NCI-H187 treated with DMSO at 0.1 percent for 48 hours (cell line): Measurements from ENCODE around the gene HAGHL.
A peak's percentile ranks its signal among the peaks of the same experiment; 100 is the strongest.

Experiments
- DNase-seq: peaks from one replicate; lab custom pipeline; 2025; lab: John Stamatoyannopoulos, UW

HAGHL gene, protein sequence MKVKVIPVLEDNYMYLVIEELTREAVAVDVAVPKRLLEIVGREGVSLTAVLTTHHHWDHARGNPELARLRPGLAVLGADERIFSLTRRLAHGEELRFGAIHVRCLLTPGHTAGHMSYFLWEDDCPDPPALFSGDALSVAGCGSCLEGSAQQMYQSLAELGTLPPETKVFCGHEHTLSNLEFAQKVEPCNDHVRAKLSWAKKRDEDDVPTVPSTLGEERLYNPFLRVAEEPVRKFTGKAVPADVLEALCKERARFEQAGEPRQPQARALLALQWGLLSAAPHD

DNA sequence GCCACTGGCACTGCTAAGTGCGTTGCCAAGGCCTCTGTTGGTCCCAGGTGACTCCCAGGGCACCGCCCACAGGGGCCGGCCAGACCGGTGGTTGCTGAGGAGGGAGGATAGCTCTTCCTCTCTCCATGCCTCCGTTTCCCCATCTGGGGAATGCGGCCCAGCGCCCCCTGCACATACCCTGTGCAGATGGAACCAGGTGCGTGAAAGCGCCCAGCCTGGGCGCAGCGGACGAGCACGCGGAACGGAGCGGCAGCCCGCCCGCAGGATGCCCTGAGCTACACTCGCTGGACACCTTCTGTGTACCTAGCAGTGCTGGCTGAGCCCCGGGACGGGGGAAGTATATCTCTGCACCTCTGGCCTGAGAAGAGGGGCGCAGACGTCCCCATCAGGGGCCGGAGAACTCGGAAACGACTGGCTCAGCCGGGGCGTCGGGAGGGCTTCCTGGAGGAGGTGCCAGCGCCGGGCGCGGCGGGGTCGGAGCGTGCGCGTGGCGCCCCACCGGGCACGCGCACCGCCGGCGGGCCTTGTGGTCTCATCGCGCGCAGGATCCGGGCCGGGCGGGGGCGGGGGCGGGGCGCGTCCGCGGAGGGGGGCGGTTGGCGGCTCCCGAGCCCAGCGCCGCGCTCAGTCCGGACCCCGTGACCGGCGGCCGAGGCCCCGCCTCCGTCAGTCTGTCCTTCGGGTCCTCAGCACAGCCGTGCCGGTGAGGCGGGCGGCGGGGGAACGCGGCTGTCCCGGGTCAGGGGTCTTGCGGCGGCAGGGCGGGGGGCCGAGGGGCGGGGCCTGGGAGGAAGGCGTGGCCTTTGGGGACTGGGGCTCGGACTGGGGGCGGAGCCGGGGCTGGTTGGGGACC lies at the start of gene HAGHL, which contains the start of gene CCDC78:
Gene HAGHL (plus strand): TSS at position 669 of the 853 bp plus-strand sequence. CDS start 404 bp downstream, outside the sequence.
Gene CCDC78 (minus strand): TSS at position 6 of the 853 bp plus-strand sequence. CDS start 76 bp downstream, outside the sequence.
- no peak for DNase-seq

DNA sequence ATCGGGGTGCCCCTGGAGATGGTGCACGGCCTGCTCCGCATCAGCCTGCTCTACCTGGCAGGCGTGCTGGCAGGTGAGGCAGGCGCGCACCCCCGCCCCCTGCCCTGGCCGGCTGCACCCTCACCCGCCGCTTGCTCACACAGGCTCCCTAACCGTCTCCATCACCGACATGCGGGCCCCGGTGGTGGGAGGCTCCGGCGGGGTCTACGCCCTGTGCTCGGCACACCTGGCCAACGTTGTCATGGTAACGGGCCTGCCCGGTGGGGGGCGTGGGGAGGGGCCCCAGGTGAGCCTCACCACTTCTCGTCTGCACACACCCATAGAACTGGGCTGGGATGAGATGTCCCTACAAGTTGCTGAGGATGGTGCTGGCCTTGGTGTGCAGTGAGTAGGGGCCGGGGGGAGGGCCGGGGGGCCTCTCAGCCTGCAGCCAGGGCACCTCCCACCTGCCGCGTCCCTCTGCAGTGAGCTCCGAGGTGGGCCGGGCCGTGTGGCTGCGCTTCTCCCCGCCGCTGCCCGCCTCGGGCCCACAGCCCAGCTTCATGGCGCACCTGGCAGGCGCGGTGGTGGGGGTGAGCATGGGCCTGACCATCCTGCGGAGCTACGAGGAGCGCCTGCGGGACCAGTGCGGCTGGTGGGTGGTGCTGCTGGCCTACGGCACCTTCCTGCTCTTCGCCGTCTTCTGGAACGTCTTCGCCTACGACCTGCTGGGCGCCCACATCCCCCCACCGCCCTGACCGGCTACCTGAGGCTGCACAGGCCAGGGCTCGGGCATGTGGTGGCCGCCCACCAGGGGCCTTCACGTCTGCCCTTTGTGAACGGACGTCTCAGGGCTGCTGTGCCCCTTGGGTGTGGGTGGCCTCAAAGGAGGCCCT lies 49.4 kb upstream of the HAGHL start:
- peak; percentile 17 for DNase-seq

DNA sequence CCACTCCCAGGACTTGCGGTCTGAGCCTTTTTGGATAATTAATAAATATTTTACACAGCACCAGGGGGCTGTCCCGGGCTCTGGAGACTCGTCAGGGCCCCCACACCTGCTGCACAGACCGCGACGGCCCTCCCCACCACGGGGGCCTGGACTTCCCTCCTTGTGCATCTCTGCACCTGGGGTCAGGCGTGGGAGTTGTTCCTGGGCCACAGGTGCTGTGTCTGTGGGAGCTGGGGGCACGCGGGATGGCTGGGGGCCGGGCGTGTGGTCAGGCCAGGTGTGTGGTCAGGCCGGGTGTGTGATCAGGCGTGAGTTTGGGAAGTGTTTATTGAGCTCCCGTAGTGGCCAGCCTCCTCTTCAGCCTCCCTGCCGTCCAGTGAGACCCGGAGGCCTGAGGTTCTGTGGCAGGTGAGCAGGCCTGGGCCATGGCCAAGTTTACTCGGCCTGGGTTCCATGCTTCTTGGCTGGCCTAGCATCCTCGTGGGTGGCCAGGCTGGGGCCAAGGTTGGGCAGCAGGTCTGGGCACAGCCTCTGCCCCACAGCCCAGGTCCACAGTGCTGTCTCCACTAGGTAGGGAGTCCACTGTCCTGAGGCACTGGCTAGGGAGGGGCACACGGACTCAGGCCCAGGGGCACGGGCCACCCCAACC lies 48.6 kb upstream of the HAGHL start:
- no peak for DNase-seq

DNA sequence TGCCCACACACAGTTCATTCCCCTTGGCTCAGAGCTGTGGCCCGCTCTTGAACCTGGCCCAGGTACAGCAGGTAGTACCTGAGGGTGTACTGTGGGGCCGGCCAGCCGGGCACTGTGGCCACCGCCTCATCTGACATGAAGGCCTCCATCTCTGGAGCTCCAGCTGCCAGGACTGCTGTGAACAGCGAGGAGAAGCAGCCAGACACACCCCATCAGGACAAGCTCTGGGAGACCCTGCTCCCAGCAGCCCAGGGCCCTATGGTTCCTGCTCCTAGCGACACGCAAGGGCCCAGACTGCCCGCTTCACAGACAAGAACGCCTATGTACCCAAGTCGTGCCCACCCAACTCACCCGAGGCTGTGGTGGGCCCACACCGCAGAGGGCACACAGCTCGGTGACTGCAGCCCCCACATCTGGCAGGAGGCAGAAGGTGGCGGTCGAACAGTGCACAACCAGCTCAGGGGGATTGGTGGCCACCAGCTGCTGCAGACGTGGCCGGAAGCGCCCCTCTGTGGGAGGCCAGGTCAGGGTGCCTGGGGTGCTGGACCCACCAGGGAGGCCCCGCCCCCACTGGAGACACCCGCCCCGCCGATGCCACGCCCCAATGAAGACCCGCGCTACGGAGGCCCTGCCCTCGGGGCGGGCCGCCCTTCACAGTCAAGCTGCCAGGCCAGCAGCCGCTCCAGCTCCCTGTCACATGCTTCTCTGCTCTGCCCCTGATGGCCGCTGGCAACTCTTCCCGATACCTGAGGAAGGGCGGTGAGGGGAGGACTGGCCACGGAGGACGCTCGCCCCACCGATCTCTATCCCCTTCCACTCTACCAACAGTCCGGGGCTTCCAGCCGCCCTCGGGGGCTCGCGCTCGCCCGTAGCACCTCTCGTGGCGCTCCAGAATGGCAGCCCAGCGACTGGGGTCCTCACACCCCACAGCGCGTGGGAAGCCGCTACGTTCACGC lies 47.8 kb upstream of the HAGHL start:
- peak; percentile 34 for DNase-seq

DNA sequence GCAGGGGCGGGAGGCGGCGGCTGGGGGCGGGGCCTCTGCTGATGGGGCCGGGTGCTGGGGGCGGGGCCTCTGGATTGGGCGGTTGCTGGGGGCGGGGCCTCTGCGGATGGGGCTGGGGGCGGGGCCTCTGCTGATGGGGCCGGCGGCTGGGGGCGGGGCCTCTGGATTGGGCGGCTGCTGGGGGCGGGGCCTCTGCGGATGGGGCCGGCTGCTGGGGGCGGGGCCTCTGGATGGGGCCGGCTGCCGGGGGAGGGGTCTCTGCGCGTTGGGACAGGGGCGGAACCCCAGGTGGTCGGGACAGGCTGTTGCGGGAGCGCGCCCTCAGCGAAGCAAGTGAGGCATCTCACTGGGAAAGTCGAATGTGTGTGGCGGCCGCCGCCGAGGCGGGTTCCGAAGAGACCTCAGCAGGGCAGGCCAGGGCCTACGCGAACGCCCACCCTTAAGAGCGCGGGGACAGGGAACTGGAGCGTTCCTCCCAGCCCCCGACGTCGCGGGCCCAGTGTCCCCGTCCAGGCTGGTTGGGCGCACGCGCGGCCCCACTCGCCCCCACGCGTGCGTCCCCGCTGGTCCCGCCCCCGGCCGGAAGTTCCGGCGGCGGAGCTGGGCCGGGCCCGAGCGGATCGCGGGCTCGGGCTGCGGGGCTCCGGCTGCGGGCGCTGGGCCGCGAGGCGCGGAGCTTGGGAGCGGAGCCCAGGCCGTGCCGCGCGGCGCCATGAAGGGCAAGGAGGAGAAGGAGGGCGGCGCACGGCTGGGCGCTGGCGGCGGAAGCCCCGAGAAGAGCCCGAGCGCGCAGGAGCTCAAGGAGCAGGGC lies 46.9 kb upstream of the HAGHL start, which contains the start of gene STUB1:
Gene STUB1 (plus strand): TSS at position 597 of the 811 bp plus-strand sequence. CDS start 116 bp downstream, at position 713.
- DNase-seq: no peak

DNA sequence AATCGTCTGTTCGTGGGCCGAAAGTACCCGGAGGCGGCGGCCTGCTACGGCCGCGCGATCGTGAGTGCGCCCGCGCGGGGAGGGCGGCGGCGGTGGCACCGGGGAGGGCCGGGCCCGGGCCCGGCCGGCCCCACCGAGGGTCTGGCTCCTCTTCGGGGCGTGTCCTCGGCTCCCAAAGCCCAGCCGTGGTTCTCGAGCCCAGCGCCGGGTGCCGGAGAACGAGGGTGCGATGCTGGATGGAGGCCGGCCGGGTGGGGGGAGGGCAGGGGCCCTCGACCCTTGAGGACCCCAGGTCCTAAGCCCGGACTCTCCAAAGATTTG lies 46.3 kb upstream of the HAGHL start:
- no peak for DNase-seq

DNA sequence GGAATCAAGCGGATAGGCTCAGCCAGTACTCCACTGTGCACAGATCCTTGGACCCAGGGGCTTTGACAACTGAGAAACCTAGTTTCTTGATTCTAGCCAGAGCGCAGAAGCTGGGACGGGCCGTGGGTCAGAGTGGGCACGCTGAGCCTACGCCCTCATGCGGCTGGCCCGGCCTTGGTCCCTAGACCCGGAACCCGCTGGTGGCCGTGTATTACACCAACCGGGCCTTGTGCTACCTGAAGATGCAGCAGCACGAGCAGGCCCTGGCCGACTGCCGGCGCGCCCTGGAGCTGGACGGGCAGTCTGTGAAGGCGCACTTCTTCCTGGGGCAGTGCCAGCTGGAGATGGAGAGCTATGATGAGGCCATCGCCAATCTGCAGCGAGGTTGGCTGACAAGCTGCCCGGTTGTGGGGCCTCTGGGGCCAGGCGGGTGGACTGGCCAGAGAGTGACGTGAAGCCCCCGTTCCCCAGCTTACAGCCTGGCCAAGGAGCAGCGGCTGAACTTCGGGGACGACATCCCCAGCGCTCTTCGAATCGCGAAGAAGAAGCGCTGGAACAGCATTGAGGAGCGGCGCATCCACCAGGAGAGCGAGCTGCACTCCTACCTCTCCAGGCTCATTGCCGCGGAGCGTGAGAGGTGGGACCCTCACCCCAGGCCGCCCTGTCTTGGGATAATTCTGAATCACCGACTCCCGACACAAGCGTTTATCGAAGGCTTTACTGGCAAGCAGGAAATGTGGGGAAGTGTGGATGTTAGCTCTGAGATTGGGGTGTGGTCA lies 45.8 kb upstream of the HAGHL start:
- no peak for DNase-seq

DNA sequence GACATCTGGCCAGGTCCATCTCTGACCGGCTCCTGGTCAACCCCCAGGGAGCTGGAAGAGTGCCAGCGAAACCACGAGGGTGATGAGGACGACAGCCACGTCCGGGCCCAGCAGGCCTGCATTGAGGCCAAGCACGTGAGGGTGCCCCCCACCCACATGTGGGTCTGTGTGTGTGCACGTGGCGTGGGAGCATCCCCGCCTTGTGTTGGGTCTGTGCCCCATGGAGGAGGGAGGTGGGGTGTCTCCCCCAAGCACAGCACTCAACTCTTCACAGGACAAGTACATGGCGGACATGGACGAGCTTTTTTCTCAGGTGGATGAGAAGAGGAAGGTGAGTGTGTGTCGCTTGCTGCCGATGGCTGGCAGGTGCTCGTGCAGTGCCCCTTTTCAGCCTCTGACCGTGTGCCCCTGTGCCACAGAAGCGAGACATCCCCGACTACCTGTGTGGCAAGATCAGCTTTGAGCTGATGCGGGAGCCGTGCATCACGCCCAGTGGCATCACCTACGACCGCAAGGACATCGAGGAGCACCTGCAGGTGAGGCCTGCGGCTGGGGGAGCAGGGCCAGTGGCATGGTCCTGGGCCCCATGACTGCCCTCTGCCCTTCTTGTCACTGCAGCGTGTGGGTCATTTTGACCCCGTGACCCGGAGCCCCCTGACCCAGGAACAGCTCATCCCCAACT lies 45.0 kb upstream of the HAGHL start:
- no peak for DNase-seq

DNA sequence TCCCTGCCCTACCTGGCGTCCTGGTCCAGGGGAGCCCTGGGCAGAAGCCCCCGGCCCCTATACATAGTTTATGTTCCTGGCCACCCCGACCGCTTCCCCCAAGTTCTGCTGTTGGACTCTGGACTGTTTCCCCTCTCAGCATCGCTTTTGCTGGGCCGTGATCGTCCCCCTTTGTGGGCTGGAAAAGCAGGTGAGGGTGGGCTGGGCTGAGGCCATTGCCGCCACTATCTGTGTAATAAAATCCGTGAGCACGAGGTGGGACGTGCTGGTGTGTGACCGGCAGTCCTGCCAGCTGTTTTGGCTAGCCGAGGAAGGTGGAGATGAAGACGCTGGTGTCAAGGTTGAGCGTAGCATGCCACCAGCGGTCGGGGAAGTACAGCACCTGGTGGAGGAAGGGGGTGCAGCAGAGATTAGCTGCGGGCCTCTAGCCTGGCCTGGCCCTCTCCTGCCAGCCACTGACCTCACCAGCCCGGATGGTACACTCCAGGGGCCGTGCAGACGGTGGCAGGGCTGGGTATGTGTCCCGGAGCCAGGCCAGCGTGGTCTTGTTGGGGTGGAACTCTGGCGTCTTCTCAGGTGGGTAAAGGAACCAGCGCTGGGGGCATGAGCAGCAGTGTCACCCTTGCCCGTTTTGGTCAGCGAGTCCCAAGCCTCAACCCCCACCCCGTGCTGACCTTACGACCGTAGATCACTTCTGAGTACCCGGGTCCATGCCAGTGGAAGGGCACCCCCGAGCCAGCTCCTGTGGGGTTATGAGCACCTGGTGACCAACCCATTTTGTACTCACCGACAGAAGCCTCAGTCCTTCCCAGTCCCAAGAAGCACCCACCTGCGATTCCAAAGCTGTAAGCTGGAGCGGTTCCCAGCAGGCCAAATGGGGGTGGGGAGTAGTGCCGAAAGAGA lies 44.2 kb upstream of the HAGHL start:
- DNase-seq: no peak

DNA sequence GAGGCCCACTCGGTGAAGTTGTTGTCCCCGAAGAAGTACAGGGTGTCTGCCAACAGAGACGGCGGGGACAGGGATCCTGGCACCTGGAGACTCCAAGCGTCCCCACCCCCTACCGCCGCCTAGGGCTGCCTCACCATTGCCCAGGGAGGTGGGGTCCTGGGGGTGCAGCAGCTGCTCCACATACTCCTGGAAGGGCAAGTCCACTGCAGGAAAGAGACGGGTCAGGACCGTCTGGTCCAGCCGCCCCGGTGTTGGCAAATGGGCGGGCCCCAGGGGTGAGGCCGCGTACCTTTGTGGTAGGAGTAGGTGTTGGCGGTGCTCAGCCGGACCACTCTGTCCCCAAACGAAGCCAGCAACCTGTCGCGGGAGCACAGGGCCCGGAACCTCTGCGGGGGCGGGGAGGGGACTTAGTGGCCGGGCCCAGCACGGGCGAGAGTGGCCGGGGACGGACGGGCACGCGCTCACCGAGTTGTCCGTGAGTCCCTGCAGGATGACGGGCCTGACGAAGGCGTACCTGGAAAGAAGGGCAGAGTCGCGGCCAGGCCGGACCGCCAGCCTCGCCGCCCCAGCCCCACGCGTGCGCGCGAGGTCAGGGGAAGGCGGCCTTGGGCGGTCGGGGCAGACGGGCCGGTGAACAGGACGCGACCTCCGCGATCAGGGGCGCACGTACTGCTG lies 43.4 kb upstream of the HAGHL start:
- DNase-seq: no peak

DNA sequence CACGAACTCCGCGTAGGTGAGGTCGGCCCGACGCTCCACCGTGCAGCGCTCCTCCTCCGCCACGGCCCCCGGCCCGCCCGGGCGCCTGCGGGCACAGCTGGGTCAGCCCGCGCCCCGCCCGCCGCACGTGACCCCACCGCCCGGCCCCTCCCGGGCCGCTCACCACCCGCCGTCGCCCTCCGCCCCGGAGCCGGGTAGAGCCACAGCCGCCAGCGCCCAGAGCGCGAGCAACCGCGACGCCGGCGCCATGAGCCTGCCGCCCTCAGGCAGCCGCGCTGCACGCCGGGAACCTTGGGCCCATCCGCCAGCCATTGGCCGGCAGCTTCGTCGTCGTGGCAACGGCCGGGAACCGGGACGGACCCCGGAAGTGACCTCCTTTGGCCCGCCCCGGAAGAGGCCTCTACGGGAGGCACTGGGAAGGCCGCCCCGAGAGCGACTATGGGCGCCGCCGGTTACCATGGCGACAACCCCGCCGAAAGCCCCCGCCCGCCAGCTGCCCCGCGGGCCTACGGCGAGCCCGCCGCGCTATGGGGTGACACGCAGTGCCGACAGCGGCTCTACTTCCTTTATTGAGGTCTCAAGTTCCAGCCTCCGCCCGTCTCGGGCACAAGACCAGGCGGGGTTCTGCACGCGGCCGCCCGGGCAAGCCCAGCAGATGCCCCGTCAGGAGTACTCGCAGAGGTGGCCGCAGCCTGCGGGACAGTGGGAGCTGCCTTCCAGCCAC lies 42.7 kb upstream of the HAGHL start, which contains the start of gene JMJD8:
Gene JMJD8 (minus strand): TSS at position 264 of the 724 bp plus-strand sequence. CDS start 15 bp downstream, at position 249.
- peak; percentile 82 for DNase-seq

DNA sequence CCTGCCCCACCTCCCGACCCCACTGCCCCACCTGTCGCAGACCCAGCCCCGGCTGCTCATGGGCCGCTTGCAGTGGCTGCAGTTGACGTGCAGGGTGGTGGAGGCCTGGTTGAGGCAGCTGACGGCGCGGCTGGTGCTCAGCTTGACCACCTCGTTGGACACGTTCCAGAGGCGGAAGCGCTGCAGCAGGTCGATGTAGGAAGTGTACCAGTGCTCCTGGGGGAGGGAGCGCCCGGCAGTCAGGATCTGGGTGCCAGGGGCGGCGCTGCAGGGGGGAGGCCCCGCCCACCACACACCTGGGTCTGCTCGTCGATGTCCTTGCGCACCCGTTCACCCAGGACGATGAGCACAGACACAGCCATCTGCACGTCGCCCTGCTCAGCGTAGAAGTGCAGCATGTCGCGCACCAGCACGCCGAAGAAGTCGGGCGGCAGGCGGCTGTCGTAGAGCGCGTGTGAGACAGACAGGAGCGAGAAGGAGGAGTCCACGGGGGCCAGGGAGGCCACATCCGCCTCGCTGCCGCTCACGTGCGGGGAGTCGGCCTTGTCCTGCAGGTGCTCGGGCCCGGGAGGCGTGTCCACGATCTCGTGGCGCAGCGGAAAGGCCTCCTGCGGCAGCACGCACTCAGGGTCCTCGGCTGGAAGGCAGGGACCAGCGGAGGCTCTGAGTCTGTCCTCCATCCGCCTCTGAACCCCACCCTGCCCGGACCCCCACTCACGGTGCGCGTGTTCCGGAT lies 41.8 kb upstream of the HAGHL start:
- DNase-seq: peak; percentile 38

DNA sequence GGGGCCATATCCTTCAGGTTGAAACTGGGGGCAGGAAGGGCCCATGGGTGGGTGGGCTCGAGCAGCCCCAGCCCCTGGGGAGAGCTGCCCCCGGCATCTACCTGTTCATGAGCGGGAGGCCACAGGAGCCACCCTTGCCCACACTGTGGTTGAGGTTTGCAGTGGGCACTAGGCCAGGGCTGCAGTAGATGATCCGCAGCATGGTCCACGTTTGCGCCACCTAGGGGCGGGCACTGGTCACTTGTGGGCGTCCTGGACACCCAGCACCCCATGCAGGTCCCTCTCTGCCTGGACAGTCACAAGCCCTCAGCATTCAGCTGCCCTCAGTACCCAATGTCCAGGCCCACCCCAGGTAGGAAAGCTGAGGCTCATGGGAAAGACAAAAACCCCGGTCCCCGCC lies 40.9 kb upstream of the HAGHL start:
- DNase-seq: no peak

DNA sequence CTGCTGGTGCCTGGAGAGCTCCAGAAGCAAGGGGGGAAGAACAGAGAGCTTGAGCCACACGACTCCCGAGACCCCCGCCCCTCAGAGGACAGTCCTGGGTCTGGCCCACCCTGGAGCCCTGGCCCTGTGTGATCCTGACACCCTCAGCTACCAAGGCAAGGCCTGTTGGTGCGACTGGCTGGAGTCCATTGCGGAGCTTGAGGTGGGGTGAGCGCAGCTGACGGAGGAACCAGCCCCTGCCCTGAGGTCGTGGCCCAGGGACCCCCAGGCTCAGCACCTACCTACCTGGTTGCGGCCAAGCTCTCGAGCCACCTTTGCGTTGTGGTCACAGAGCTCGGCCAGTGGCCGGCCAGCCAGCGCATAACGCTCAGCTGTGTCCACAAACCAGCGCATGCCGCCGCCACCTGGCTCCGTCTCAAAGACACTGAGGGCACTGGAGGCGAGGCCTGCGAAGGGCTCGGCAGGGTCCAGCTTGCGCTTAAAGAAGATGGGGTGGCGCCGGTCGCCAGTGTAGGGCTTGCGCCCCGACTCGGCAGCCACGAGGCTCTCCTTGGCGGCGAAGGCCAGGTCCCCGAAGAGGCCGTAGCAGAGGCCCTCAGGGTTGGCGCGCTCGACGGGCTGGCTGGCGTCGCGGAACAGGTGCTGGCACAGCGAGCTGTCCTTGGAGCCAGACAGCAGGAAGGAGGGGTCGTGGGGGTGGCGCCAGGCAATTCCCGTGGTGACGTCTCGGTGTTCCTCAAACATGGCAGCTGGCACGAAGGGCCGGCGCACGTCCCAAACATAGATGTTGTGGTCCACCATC lies 40.2 kb upstream of the HAGHL start:
- DNase-seq: no peak
